ENCODE results near the gene AOAH. TPM values are rescaled to one million over a fixed set of nuclear protein-coding genes. Genes with fewer than 3 reads are reported as not detected.

The AOAH gene
- total RNA-seq, 4 donors from 2014 or later: 0.17 to 1.8 (median 1.6) TPM

- ATAC-seq (no peak), DNase-seq (no peak)
- no peak for TF ChIP-seq POLR2A (IDR thresholded peaks at IDR 0.05)
- no peak for TF ChIP-seq CTCF (IDR thresholded peaks at IDR 0.05 in 4 of 5, conservative IDR thresholded peaks at IDR 0.05 in 1 of 5)
- H3K4me3 ChIP-seq: no peak overlapping the region
- no peaks in the 10 kb centered on the region for H3K36me3 ChIP-seq
- H3K4me1 ChIP-seq: no peaks in the 10 kb centered on the region
- in situ Hi-C loops (cut with MboI; ENCODE audit: low sequenced_read_pairs in 4 of 4) (no loop called here), intact Hi-C loops (cut with DNase I; ENCODE audit: low total_unique reads) (no loop called here)
- H3K9me3 ChIP-seq: no peaks in the 10 kb centered on the region
- H3K27ac ChIP-seq: no peak overlapping the region
- H3K27me3 ChIP-seq: no peaks in the 10 kb centered on the region
Observed at GRCh38 chr7:36620166-36620708, 104.1 kb downstream of the AOAH start.

GRCh38 chr7:36617408-36617807, 106.9 kb downstream of the AOAH start:
- in situ Hi-C loops (cut with MboI; ENCODE audit: low sequenced_read_pairs in 4 of 4): no loop called here
- H3K36me3 ChIP-seq: no peaks in the 10 kb centered on the region

GRCh38 chr7:36615852-36616540, 108.3 kb downstream of the AOAH start:
- no peak for ATAC-seq
- no peak for TF ChIP-seq POLR2A (IDR thresholded peaks at IDR 0.05)
- TF ChIP-seq CTCF (IDR thresholded peaks at IDR 0.05 in 4 of 5, conservative IDR thresholded peaks at IDR 0.05 in 1 of 5): no peak
- H3K36me3 ChIP-seq: no peaks in the 10 kb centered on the region

More at GRCh38 chr7:36617408-36617807, 106.9 kb downstream of the AOAH start:
- no peak overlapping the region for H3K27ac ChIP-seq
- TF ChIP-seq CTCF (IDR thresholded peaks at IDR 0.05 in 4 of 5, conservative IDR thresholded peaks at IDR 0.05 in 1 of 5) (no peak), POLR2A (IDR thresholded peaks at IDR 0.05) (no peak)
- H3K27me3 ChIP-seq: no peaks in the 10 kb centered on the region
- intact Hi-C loops (cut with DNase I; ENCODE audit: low total_unique reads): no loop called here
- H3K4me1 ChIP-seq: no peaks in the 10 kb centered on the region
- no peak for DNase-seq
- no peak overlapping the region for H3K4me3 ChIP-seq
- no peak for ATAC-seq
- no peaks in the 10 kb centered on the region for H3K9me3 ChIP-seq

GRCh38 chr7:36614959-36615358, 109.3 kb downstream of the AOAH start:
- in situ Hi-C loops (cut with MboI; ENCODE audit: low sequenced_read_pairs in 4 of 4) (no loop called here), intact Hi-C loops (cut with DNase I; ENCODE audit: low total_unique reads) (no loop called here)
- H3K27ac ChIP-seq: no peak overlapping the region
- TF ChIP-seq POLR2A (IDR thresholded peaks at IDR 0.05) (no peak), CTCF (IDR thresholded peaks at IDR 0.05 in 4 of 5, conservative IDR thresholded peaks at IDR 0.05 in 1 of 5) (no peak)
- no peak for DNase-seq
- no peaks in the 10 kb centered on the region for H3K4me1 ChIP-seq
- no peaks in the 10 kb centered on the region for H3K36me3 ChIP-seq
- no peak overlapping the region for H3K4me3 ChIP-seq
- no peaks in the 10 kb centered on the region for H3K9me3 ChIP-seq
- no peak for ATAC-seq
- H3K27me3 ChIP-seq: no peaks in the 10 kb centered on the region

More at GRCh38 chr7:36615852-36616540, 108.3 kb downstream of the AOAH start:
- intact Hi-C loops (cut with DNase I; ENCODE audit: low total_unique reads): no loop called here
- H3K27ac ChIP-seq: no peak overlapping the region
- no peak for DNase-seq
- H3K27me3 ChIP-seq: no peaks in the 10 kb centered on the region
- in situ Hi-C loops (cut with MboI; ENCODE audit: low sequenced_read_pairs in 4 of 4): no loop called here
- H3K9me3 ChIP-seq: no peaks in the 10 kb centered on the region
- H3K4me3 ChIP-seq: no peak overlapping the region
- no peaks in the 10 kb centered on the region for H3K4me1 ChIP-seq
